Fibroblast of the conjunctiva (primary cell): Measurements from ENCODE around the gene NUDT3.
"Not testable (repeated sequence)": the region's sequence is repeated elsewhere in the genome, so short reads cannot be mapped to it uniquely, and the experiment has no call there.

Source experiments
- DNase-seq: peaks from one replicate; pipeline ENCODE4 v3.0.0-alpha.2; 2010; ENCODE audit warnings: low read depth

Gene NUDT3

DNA sequence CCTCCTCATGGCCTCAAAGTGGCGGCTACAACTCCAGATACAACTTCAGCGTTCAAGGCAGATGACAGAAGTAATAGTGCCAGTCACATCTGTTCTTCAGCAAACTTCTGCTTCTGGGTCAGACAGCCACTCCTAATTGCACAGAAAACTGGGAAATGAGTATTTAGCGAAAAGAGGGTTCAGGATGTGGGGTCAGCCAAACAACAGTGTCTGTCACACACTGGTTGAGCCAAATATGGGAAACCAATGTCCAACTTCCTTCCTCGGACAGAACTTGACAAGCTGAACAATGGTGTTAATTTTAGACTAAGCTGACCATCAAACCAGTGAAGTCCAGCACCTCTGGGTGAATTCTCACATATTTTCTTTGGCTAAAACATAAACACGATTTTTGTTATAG lies 22.1 kb downstream of the NUDT3 start:
- DNase-seq, result no peak

DNA sequence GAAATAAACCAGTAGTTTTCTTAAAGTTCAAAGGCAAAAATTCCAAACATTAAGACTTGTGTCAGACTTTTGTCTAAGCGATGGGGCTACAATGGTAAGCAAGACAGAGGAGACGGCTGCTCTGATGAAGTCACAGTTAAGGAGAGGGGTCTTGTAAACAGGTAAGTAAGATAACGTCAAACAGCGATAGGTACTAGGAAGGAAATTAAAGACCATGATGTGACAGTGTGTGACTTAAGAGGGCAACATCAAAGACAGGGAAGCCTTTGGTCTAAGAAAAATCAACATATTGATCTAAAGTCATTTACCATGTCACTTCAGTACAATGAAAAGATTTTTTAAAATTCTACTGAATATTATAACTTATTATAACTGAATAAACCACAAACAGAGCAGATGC lies 23.1 kb downstream of the NUDT3 start:
- no peak for DNase-seq

DNA sequence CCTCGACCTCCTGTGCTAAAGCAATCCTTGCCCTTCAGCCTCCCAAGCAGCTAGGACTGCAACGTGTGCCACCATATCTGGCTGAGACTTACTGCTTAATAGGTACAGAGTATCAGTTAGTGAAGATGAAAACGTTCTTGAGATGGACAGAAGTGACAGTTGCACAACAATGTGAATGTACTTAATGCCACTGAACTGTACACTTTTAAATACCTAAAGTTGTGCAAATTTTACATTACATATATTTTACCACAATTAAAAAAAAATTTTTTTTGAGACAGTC lies 25.9 kb downstream of the NUDT3 start:
- DNase-seq, result no peak

DNA sequence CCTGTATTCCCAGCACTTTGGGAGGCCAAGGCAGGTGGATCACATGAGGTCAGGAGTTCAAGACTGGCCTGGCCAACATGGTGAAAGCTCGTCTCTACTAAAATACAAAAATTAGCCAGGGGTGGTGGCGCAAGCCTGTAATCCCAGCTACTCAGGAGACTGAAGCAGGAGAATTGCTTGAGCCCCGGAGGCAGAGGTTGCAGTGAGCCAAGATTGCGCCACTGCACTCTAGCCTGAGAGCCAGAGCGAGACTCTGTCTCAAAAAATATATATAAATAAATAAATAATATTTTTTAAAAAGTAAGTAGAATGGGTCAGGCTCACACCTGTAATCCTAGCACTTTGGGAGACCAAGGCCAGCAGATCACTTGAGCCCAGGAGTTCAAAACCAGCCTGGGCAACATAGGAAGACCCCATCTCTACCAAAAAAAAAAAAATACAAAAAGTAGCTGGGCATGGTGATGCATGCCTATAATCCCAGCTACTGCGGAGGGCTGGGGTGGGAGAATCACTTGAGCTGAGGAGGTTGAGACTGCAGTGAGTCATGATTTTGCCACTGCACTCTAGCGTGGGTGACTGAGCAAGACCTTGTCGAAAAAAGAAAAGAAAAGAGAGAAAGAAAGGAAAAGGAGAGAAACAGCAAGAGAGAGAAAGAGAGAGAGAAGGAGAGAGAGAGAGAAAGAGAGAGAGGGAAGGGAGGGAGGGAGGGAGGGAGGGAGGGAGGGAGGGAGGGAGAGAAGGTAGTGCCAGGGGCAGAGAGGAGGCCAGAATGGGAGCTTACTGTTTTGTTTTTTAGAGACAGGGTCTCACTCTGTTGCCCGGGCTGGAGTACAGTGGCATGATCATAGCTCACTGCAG lies 26.5 kb downstream of the NUDT3 start:
- not testable (repeated sequence) for DNase-seq

DNA sequence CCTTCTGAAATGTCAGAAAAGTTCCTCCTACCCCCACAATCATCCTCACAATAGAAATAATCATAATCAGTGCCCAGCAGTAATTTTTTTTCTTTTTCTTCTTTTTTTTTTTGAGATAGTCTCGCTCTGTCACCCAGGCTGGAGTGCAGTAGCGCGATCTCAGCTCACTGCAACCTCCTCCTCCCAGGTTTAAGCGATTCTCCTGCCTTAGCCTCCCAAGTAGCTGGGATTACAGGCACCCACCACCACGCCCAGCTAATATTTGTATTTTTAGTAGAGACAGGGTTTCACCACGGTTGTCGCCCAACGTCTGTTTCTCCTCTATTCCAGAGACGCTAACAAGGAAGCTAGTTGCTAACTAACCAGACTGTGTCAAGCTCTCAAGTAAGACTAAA lies 28.8 kb downstream of the NUDT3 start:
- not testable (repeated sequence) for DNase-seq

- DNase-seq, result no peak
Measured at GRCh38 chr6:34362909-34363680, 29.4 kb downstream of the NUDT3 start.

GRCh38 chr6:34362176-34362575 lies 30.3 kb downstream of the NUDT3 start:
- DNase-seq, result no peak

GRCh38 chr6:34360556-34360955 lies 31.9 kb downstream of the NUDT3 start:
- no peak for DNase-seq

DNA sequence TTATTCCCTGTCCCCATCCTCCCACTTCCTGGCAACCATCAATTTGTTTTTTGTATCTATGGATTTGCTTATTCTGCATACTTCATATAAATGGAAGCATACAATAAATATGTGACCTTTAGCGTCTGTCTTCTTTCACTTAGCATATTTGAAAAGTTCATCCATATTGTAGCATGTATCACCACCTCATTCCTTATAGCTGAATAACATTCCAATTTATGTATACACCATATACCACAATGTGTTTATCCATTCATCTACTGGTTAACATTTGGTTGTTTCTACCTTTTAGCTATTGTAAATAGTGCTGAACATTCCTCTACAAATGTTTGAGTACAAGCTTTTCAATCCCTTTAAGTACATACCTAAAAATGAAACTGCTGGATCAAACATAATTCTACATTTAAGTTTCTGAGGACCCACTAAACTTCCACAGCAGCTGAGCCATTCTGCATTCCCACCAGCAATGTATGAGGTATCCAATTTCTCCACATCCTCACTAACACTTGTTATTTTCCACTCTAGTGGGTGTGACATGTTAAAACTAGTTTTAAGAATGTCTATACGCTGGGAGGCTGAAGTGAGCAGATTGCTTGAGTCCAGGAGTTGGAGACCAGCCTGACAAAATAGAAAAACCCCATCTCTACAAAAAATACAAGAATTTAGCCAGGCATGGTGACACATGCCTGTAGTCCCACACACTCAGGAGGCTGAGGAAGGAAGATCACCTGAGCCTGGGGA lies 32.9 kb downstream of the NUDT3 start:
- no peak for DNase-seq

- DNase-seq, result no peak
Measured at GRCh38 chr6:34358389-34358905, 34.0 kb downstream of the NUDT3 start.

DNA sequence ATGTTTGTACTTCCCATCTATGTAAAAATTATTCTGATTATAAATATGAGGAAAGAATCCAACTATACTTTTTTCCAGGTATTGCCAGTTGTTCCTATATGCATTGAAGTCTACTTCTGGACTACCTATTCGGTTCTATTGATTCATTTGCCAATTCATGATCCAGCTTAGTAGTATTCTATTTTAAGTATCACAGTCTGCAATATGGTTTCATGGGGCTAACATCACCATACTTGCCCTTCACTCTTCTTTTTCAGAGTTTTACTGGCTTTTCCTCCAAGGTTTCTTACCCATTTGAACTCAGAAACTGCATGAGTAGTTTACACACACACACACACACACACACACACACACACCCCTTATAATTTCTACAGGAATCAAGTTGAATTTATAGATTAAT lies 34.5 kb downstream of the NUDT3 start:
- DNase-seq, result no peak

DNA sequence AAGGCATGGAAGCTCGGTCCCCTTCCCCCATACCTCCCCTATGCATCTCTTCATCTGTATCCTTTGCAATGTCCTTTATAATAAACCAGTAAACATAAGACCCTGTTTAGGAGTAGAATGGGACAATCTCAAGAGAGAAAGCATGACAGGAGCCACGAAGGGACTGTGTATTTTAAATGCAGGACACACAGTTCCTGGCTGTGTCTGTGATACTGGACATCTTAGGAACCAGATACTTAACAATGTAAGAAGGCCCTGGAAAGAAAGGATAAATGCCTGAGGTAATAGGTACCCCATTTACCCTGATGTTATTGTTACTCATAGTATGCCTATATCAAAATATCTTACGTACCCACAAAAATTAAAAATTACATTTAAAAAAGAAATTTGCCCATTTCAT lies 36.6 kb downstream of the NUDT3 start:
- DNase-seq, result no peak

DNA sequence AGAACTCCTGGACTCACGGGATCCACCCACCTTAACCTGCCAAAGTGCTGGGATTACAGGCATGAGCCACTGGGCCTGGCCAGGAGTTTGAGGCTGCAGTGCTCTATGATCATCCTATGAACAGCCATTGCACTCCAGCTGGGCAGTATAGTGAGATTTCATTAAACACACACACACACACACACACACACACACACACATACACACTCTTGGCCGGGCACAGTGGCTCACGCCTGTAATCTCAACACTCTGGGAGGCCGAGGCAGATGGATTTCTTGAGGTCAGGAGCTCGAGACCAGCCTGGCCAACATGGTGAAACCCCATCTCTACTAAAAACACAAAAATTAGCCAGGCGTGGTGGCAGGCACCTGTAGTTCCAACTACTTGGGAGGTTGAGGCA lies 38.2 kb downstream of the NUDT3 start:
- not testable (repeated sequence) for DNase-seq

DNA sequence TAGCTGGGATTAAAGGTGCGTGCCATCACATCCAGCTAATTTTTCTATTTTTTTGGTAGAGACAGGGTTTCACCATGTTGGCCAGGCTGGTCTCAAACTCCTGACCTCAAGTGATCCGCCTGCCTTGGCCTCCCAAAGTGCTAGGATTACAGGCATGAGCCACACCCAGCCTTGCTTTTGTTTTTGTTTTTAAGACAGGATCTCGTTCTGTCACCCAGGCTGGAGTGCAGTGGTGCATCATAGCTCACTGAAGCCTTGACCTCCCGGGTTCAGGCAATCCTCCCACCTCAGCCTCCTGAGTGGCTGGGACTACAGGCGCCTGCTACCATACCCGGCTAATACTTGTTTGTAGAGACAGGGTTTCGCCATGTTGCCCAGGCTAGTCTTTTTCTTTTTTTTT lies 38.9 kb downstream of the NUDT3 start:
- DNase-seq, result not testable (repeated sequence)

DNA sequence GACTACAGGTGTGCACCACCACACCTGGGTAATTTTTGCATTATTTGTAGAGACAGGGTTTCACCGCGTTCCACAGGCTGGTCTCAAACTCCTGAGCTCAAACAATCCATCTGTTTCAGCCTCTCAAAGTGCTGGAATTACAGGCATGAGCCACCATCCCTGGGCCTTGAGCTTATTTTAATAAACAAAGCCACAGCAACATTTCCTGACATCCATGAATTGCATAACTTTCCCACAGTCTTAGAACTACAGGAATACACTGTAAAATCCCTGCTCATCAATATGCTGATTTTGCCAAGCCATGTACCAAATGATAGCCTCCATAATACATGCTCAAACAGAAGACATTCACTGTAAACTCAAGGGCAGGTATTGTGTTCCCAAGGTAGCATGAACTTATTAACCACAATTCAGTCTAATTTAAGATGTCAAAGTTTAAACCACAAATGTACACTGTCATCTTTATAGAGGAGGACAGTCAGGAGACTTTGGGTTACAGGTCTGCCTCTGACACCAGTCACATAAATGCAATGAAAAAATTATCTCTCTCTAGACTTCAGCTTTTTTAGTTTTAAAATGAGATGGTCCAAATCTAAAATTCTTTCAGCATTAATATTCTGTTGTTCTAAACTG lies 40.0 kb downstream of the NUDT3 start:
- no peak for DNase-seq

DNA sequence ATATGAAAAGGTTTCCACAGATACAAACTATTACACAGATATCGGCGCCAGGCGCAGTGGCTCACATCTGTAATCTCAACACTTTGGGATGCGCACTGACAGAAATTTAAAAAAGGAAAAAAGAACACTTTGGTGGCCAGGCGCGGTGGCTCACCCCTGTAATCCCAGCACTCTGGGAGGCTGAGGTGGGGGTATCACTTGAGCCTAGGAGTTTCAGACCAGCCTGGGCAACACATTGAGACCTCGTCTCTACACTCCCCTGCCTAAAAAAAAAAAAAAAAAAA lies 41.6 kb downstream of the NUDT3 start:
- DNase-seq, result no peak

- no peak for DNase-seq
Measured at GRCh38 chr6:34350137-34350933, 42.1 kb downstream of the NUDT3 start.

DNA sequence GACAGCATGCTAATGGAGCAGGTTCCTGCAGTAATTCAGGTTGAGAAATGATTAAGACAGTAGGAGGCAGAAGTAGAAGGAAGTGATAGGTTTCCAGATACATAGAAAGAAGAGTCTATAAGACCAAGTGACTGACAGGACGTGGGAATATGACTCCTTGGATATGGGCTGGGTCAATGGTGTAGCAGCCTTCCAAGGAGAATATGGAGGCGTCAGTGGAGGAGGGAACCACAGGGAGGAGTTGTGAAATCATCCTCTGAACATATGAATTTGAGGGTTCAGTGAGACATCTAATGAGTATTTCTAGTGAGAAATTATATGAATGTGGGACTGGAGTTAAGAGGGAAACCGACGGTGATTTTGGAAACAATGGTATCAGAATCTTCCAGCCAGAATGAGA lies 43.3 kb downstream of the NUDT3 start:
- DNase-seq, result no peak

DNA sequence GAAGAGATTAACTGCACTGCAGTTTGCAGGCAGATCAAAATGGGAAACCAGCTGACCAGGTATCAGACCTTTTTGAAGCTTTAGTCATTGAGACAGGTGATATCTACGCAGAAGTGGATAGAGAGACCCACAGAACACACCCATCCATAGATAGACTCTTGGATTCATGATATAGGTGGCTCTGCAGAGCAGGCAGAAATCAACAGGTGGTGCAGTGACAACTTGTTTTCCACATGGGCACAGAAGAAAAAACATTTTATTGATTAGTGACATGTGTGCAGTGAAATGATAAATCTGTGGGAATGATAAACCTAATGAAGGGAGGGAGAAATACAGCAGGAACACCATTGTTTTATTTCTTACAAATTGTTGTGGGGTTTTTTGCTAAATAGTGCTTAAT lies 45.2 kb downstream of the NUDT3 start:
- DNase-seq, result no peak

- DNase-seq, result no peak
Measured at GRCh38 chr6:34346175-34347119, 46.0 kb downstream of the NUDT3 start.

GRCh38 chr6:34343806-34344205 lies 48.7 kb downstream of the NUDT3 start:
- DNase-seq, result no peak
